Fibroblast of gingiva (primary cell): ENCODE measurements around the gene ACTBL2.

ENCODE experiments used
- DNase-seq: peaks from one replicate; pipeline ENCODE4 v3.0.0-alpha.2; 2011; ENCODE audit warnings: low read depth

ACTBL2 gene

GRCh38 chr5:57448751-57449150, 33.9 kb downstream of the ACTBL2 start:
- DNase-seq: no peak

- DNase-seq: no peak
Observed at GRCh38 chr5:57448287-57448686, 34.3 kb downstream of the ACTBL2 start.

GRCh38 chr5:57447658-57448057, 35.0 kb downstream of the ACTBL2 start:
- no peak for DNase-seq

- no peak for DNase-seq
Observed at GRCh38 chr5:57446966-57447365, 35.6 kb downstream of the ACTBL2 start.

- DNase-seq: no peak
Observed at GRCh38 chr5:57445705-57446037, 36.9 kb downstream of the ACTBL2 start.

GRCh38 chr5:57445006-57445704, 37.5 kb downstream of the ACTBL2 start:
- no peak for DNase-seq

GRCh38 chr5:57442080-57442839, 40.4 kb downstream of the ACTBL2 start:
- DNase-seq: peak; percentile 98

- DNase-seq: peak; percentile 96
Observed at GRCh38 chr5:57441557-57441956, 41.1 kb downstream of the ACTBL2 start.

GRCh38 chr5:57439601-57440000, 43.0 kb downstream of the ACTBL2 start:
- DNase-seq: no peak

GRCh38 chr5:57437976-57438805, 44.4 kb downstream of the ACTBL2 start:
- DNase-seq: peak; percentile 53

GRCh38 chr5:57436586-57436985, 46.0 kb downstream of the ACTBL2 start:
- no peak for DNase-seq

- no peak for DNase-seq
Observed at GRCh38 chr5:57435701-57436134, 46.9 kb downstream of the ACTBL2 start.

- DNase-seq: no peak
Observed at GRCh38 chr5:57434683-57435082, 47.9 kb downstream of the ACTBL2 start.

GRCh38 chr5:57434227-57434640, 48.4 kb downstream of the ACTBL2 start:
- no peak for DNase-seq

GRCh38 chr5:57432876-57433275, 49.7 kb downstream of the ACTBL2 start:
- no peak for DNase-seq

- no peak for DNase-seq
Observed at GRCh38 chr5:57431759-57432158, 50.9 kb downstream of the ACTBL2 start.
